ENCODE results near the gene SLC22A23.

Gene SLC22A23

GRCh38 chr6:3312604-3313231 lies 144.1 kb downstream of the SLC22A23 start:
- TF ChIP-seq YY1 (IDR thresholded peaks at IDR 0.05; ENCODE audit: insufficient read depth, insufficient read length): no peak
- no peak for TF ChIP-seq ZNF274 (IDR thresholded peaks at IDR 0.05; ENCODE audit: low read depth, low read length)
- no peak for TF ChIP-seq SUZ12 (IDR thresholded peaks at IDR 0.05; ENCODE audit: extremely low read depth, insufficient read depth, insufficient read length)

DNA sequence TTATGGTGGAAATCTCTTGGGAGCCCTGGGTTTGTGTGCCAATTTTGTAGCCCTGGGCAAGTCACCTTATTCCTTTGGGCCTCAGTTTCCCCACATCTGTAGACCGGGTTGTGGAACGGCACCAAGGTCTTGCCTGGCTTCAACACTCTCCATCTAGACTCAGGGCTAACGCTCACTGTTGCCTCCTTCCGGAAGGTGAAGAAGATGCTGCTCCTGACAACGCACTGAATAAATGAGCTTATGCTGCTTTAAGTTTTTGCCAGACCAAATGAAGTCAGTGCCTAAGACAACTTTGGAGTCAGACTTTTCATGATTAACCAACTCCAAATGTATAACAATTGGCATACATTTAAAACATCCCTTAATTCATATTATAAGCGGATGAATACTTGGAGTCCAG lies 145.0 kb downstream of the SLC22A23 start:
- no peak overlapping the region for H3K9ac ChIP-seq (ENCODE audit: insufficient read length, low read depth)
- H3K4me1 ChIP-seq (ENCODE audit: insufficient read depth, insufficient read length): peaks cover 14% of the 10 kb centered on the region
- no peaks in the 10 kb centered on the region for H3K36me3 ChIP-seq (ENCODE audit: insufficient read depth, insufficient read length, low read length)
- no peak overlapping the region for H3K4me3 ChIP-seq (ENCODE audit: insufficient read length, low read depth)
- TF ChIP-seq SUZ12 (IDR thresholded peaks at IDR 0.05; ENCODE audit: extremely low read depth, insufficient read depth, insufficient read length) (no peak), ZNF274 (IDR thresholded peaks at IDR 0.05; ENCODE audit: low read depth, low read length) (no peak), YY1 (IDR thresholded peaks at IDR 0.05; ENCODE audit: insufficient read depth, insufficient read length) (no peak)
- no peaks in the 10 kb centered on the region for H3K9me3 ChIP-seq (ENCODE audit: insufficient read depth, low read length)
- DNase-seq (ENCODE audit: low read depth, low spot score): no peak
- H3K27me3 ChIP-seq (ENCODE audit: insufficient read depth, insufficient read length): no peaks in the 10 kb centered on the region

More at GRCh38 chr6:3312604-3313231, 144.1 kb downstream of the SLC22A23 start:
- H3K9ac ChIP-seq (ENCODE audit: insufficient read length, low read depth): no peak overlapping the region
- no peak for DNase-seq (ENCODE audit: low read depth, low spot score)
- no peaks in the 10 kb centered on the region for H3K36me3 ChIP-seq (ENCODE audit: insufficient read depth, insufficient read length, low read length)
- peaks cover 14% of the 10 kb centered on the region for H3K4me1 ChIP-seq (ENCODE audit: insufficient read depth, insufficient read length)
- H3K9me3 ChIP-seq (ENCODE audit: insufficient read depth, low read length): no peaks in the 10 kb centered on the region
- no peaks in the 10 kb centered on the region for H3K27me3 ChIP-seq (ENCODE audit: insufficient read depth, insufficient read length)
- no peak overlapping the region for H3K4me3 ChIP-seq (ENCODE audit: insufficient read length, low read depth)

GRCh38 chr6:3310703-3311102 lies 146.1 kb downstream of the SLC22A23 start:
- H3K9ac ChIP-seq (ENCODE audit: insufficient read length, low read depth): no peak overlapping the region
- no peak for DNase-seq (ENCODE audit: low read depth, low spot score)
- TF ChIP-seq ZNF274 (IDR thresholded peaks at IDR 0.05; ENCODE audit: low read depth, low read length) (no peak), SUZ12 (IDR thresholded peaks at IDR 0.05; ENCODE audit: extremely low read depth, insufficient read depth, insufficient read length) (no peak), YY1 (IDR thresholded peaks at IDR 0.05; ENCODE audit: insufficient read depth, insufficient read length) (no peak)
- peaks cover 14% of the 10 kb centered on the region for H3K4me1 ChIP-seq (ENCODE audit: insufficient read depth, insufficient read length)
- H3K27me3 ChIP-seq (ENCODE audit: insufficient read depth, insufficient read length): no peaks in the 10 kb centered on the region
- H3K4me3 ChIP-seq (ENCODE audit: insufficient read length, low read depth): no peak overlapping the region
- peaks cover 4% of the 10 kb centered on the region for H3K36me3 ChIP-seq (ENCODE audit: insufficient read depth, insufficient read length, low read length)
- H3K9me3 ChIP-seq (ENCODE audit: insufficient read depth, low read length): no peaks in the 10 kb centered on the region; the same call in 1 of the 2 replicates

GRCh38 chr6:3310051-3310448 lies 146.8 kb downstream of the SLC22A23 start:
- TF ChIP-seq SUZ12 (IDR thresholded peaks at IDR 0.05; ENCODE audit: extremely low read depth, insufficient read depth, insufficient read length) (no peak), ZNF274 (IDR thresholded peaks at IDR 0.05; ENCODE audit: low read depth, low read length) (no peak), YY1 (IDR thresholded peaks at IDR 0.05; ENCODE audit: insufficient read depth, insufficient read length) (no peak)
- H3K27me3 ChIP-seq (ENCODE audit: insufficient read depth, insufficient read length): no peaks in the 10 kb centered on the region
- no peaks in the 10 kb centered on the region; the same call in 1 of the 2 replicates for H3K9me3 ChIP-seq (ENCODE audit: insufficient read depth, low read length)
- peaks cover 14% of the 10 kb centered on the region for H3K4me1 ChIP-seq (ENCODE audit: insufficient read depth, insufficient read length)
- no peak for DNase-seq (ENCODE audit: low read depth, low spot score)
- H3K36me3 ChIP-seq (ENCODE audit: insufficient read depth, insufficient read length, low read length): peaks cover 8% of the 10 kb centered on the region
- no peak overlapping the region for H3K9ac ChIP-seq (ENCODE audit: insufficient read length, low read depth)
- H3K4me3 ChIP-seq (ENCODE audit: insufficient read length, low read depth): no peak overlapping the region

DNA sequence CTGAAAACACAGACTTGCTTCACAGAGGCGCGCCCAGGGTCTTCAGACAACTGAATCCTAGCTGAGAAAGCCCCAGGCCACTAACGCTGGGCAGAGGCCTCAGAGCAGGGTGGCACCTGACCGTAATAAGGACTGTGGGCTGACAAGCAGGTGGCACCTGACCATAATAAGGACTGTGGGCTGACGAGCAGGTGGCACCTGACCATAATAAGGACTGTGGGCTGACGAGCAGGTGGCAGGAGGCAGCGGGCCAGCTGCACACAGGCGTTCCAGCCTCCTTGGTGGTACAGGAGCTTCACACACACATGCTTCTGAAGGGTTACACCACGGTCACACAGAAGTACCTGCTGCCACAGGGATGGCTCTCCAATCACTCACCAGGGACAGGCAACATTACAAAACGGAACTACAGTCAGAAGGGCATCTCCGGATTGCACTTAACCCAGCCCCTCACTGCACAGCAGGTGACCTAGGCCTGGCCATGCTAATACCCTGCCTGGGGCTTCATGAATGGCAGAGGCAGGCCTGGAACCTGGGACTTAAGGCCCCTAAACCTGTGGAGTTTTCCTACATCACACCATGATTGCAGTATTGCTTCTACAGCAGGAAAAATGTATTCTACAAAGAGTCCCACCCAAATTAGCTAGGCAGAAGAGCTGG lies 147.3 kb downstream of the SLC22A23 start:
- TF ChIP-seq SUZ12 (IDR thresholded peaks at IDR 0.05; ENCODE audit: extremely low read depth, insufficient read depth, insufficient read length) (no peak), YY1 (IDR thresholded peaks at IDR 0.05; ENCODE audit: insufficient read depth, insufficient read length) (no peak), ZNF274 (IDR thresholded peaks at IDR 0.05; ENCODE audit: low read depth, low read length) (no peak)
- H3K27me3 ChIP-seq (ENCODE audit: insufficient read depth, insufficient read length): no peaks in the 10 kb centered on the region
- H3K9ac ChIP-seq (ENCODE audit: insufficient read length, low read depth): no peak overlapping the region
- H3K4me3 ChIP-seq (ENCODE audit: insufficient read length, low read depth): no peak overlapping the region
- H3K36me3 ChIP-seq (ENCODE audit: insufficient read depth, insufficient read length, low read length): peaks cover 13% of the 10 kb centered on the region
- no peaks in the 10 kb centered on the region; the same call in 1 of the 2 replicates for H3K9me3 ChIP-seq (ENCODE audit: insufficient read depth, low read length)
- DNase-seq (ENCODE audit: low read depth, low spot score): no peak
- H3K4me1 ChIP-seq (ENCODE audit: insufficient read depth, insufficient read length): peaks cover 14% of the 10 kb centered on the region

DNA sequence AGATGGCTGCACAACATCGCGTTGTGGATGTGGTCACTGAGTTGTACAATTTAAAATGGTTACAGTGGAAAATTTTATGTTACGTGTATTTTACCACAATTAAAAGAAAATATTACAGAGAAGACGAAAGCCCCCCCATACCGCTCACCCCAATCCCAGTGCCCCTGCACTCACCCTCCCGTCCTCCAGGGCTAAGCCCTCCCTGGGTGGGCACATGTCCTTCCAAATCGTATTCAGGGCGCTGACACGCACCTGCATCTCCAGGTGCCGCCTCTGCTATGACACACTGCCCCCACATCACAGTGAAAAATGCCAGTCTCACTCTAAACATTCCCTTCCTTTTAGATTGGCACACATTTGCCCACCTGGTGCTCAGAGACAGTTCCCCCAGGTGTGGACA lies 148.7 kb downstream of the SLC22A23 start:
- Histone ChIP-seq H3K4me3 (ENCODE audit: insufficient read length, low read depth) (no peak overlapping the region), H3K4me1 (ENCODE audit: insufficient read depth, insufficient read length) (peaks cover 14% of the 10 kb centered on the region), H3K27me3 (ENCODE audit: insufficient read depth, insufficient read length) (no peaks in the 10 kb centered on the region), H3K9me3 (ENCODE audit: insufficient read depth, low read length) (peaks cover 4% of the 10 kb centered on the region; the same call in 1 of the 2 replicates), H3K36me3 (ENCODE audit: insufficient read depth, insufficient read length, low read length) (peaks cover 14% of the 10 kb centered on the region), H3K9ac (ENCODE audit: insufficient read length, low read depth) (no peak overlapping the region)
- DNase-seq (ENCODE audit: low read depth, low spot score): no peak
- TF ChIP-seq YY1 (IDR thresholded peaks at IDR 0.05; ENCODE audit: insufficient read depth, insufficient read length): no peak
- TF ChIP-seq SUZ12 (IDR thresholded peaks at IDR 0.05; ENCODE audit: extremely low read depth, insufficient read depth, insufficient read length): no peak
- TF ChIP-seq ZNF274 (IDR thresholded peaks at IDR 0.05; ENCODE audit: low read depth, low read length): no peak

GRCh38 chr6:3307436-3307835 lies 149.4 kb downstream of the SLC22A23 start:
- TF ChIP-seq YY1 (IDR thresholded peaks at IDR 0.05; ENCODE audit: insufficient read depth, insufficient read length) (no peak), ZNF274 (IDR thresholded peaks at IDR 0.05; ENCODE audit: low read depth, low read length) (no peak), SUZ12 (IDR thresholded peaks at IDR 0.05; ENCODE audit: extremely low read depth, insufficient read depth, insufficient read length) (no peak)

More at GRCh38 chr6:3307436-3307835, 149.4 kb downstream of the SLC22A23 start:
- Histone ChIP-seq H3K9ac (ENCODE audit: insufficient read length, low read depth) (no peak overlapping the region), H3K27me3 (ENCODE audit: insufficient read depth, insufficient read length) (no peaks in the 10 kb centered on the region), H3K4me3 (ENCODE audit: insufficient read length, low read depth) (no peak overlapping the region), H3K9me3 (ENCODE audit: insufficient read depth, low read length) (peaks cover 4% of the 10 kb centered on the region; the same call in 1 of the 2 replicates), H3K4me1 (ENCODE audit: insufficient read depth, insufficient read length) (peaks cover 10% of the 10 kb centered on the region), H3K36me3 (ENCODE audit: insufficient read depth, insufficient read length, low read length) (peaks cover 14% of the 10 kb centered on the region)
- DNase-seq (ENCODE audit: low read depth, low spot score): no peak
